ENCODE measurements around the gene ANKRD37. TPM values are rescaled to one million over a fixed set of nuclear protein-coding genes. Genes with fewer than 3 reads are reported as not detected.

The ANKRD37 gene
- total and polyA plus RNA-seq, 8 donors = 5.2 to 25.3 (median 14.9) TPM

DNA sequence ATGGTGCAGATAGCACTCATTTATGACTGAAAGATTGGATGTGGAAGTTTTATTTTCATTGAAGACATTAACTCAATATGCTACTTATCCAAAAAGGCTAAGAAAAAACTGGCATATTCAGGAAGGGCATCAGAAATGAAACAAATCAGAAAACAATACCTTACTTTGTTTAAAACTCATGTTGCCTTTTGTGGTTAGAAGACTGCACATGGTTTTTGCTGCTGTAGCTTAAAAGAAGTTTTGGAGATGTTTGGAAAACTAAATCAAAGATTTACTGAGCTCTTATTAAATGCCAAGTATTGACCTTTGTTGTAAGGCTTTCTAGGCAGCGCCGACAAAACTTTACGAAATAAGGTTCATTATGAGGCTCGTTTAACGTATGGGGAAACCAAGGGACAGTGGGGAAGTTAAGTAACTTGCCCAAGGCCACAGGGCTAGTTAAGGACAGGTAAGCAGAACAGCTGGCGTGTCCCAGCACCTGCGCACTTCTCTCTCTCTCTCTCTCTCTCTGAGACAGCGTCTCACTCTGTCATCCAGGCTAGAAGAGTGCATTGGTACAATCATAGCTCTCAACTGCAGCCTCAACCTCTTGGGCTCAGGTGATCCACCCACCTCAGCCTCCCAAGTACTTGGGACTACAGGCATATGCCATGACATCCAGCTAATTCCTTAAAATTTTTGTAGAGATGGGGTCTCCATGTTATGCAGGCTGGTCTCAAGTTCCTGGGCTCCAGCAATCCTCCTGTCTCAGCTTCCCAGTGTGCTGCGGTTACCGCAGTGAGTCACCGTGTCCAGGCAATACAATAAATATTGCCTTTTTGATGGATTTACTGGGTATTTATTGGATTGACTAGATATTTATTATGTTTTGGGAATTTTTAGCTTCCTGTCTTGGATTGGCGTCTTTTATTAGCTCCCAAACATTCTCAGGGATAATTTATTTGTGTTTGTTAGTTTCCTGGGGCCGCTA, 17.0 kb upstream of the ANKRD37 start:
- Histone ChIP-seq H3K27me3 (peaks cover 0 to 4% of the 10 kb centered on the region in 2 donors), H3K36me3 (peaks cover 0 to 11% of the 10 kb centered on the region in 2 donors), H3K4me3 (no peak overlapping the region), H3K9me3 (no peaks in the 10 kb centered on the region), H3K27ac (no peak overlapping the region), H3K4me1 (peaks cover 0 to 11% of the 10 kb centered on the region in 2 donors)
- TF ChIP-seq, protein P1, sequence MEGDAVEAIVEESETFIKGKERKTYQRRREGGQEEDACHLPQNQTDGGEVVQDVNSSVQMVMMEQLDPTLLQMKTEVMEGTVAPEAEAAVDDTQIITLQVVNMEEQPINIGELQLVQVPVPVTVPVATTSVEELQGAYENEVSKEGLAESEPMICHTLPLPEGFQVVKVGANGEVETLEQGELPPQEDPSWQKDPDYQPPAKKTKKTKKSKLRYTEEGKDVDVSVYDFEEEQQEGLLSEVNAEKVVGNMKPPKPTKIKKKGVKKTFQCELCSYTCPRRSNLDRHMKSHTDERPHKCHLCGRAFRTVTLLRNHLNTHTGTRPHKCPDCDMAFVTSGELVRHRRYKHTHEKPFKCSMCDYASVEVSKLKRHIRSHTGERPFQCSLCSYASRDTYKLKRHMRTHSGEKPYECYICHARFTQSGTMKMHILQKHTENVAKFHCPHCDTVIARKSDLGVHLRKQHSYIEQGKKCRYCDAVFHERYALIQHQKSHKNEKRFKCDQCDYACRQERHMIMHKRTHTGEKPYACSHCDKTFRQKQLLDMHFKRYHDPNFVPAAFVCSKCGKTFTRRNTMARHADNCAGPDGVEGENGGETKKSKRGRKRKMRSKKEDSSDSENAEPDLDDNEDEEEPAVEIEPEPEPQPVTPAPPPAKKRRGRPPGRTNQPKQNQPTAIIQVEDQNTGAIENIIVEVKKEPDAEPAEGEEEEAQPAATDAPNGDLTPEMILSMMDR (IDR thresholded peaks at IDR 0.05) = no peak
- no peak for DNase-seq
- ATAC-seq = no peak
- intact Hi-C loops (cut with DNase I) = no loop called here

DNA sequence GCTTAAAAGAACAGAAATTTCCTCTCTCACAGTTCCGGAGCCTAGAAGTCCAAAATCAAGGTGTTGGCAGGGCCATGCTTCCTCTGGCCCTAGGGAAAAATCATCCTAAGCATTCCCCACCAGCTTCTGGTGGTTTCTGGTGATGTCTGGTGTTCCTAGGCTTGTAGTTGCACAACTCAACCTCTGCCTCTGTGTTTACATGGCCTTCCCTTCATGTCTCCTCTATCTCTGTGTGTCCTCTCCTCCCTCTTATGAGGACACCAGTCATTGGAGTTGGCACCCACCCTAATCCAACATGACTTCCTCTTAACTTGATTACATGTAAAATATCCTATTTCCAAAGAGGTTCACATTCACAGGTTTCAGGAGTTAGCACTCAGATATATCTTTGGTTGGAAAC, 16.3 kb upstream of the ANKRD37 start:
- TF ChIP-seq, protein P1 (IDR thresholded peaks at IDR 0.05) = no peak
- no peak for ATAC-seq
- Histone ChIP-seq H3K9me3 (no peaks in the 10 kb centered on the region), H3K27me3 (peaks cover 0 to 11% of the 10 kb centered on the region in 2 donors), H3K4me3 (no peak overlapping the region), H3K27ac (no peak overlapping the region), H3K4me1 (peaks cover 0 to 11% of the 10 kb centered on the region in 2 donors), H3K36me3 (peaks cover 0 to 11% of the 10 kb centered on the region in 2 donors)
- intact Hi-C loops (cut with DNase I) = no loop called here
- DNase-seq = no peak

DNA sequence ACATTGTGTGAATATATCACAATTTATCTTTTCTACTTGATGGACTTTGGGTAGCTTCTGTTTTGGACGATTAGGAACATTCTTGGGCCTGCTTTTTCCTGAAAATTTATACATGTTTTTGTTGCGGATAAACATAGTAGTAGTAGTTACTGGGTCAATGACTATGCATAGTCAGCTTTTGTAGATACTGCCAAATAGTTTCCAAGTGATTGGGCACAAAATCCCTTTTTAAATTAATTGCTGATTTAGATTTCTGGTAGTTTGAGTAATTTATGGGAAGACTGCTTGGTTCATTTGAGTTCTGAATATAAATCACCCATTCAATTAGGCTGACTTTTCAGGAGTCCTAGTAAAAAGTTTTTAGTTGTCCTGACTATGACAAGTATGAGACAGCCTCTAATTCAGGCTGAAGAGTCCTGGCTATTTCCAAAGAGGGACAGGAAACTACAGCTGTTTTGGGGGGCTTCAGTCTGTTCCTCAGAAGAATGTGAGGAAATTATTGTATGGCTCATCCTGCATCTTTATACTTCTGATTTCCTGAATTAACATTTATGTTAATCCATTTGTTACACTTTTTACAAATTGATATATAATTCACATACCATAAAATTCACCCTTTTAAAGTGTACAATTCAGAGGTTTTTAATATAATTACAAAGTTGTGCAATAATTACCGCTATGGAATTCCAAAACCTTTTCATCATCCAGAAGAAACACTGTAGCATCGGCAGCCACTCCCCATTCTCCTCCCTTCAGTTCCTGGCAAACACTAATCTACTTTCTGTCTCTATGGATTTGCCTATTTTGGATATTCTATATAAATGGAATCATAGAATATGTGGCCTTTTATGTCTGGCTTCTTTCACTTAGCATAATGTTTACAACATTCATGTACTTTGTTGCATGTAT, 15.1 kb upstream of the ANKRD37 start:
- H3K27ac ChIP-seq = no peak overlapping the region
- H3K36me3 ChIP-seq = peaks cover 0 to 11% of the 10 kb centered on the region in 2 donors
- TF ChIP-seq, protein P1 (IDR thresholded peaks at IDR 0.05) = no peak
- H3K4me3 ChIP-seq = no peak overlapping the region
- no peaks in the 10 kb centered on the region for H3K9me3 ChIP-seq
- H3K27me3 ChIP-seq = peaks cover 0 to 14% of the 10 kb centered on the region in 2 donors
- intact Hi-C loops (cut with DNase I) = no loop called here
- H3K4me1 ChIP-seq = peaks cover 0 to 11% of the 10 kb centered on the region in 2 donors
- ATAC-seq (peak; percentile 6), DNase-seq (no peak)

DNA sequence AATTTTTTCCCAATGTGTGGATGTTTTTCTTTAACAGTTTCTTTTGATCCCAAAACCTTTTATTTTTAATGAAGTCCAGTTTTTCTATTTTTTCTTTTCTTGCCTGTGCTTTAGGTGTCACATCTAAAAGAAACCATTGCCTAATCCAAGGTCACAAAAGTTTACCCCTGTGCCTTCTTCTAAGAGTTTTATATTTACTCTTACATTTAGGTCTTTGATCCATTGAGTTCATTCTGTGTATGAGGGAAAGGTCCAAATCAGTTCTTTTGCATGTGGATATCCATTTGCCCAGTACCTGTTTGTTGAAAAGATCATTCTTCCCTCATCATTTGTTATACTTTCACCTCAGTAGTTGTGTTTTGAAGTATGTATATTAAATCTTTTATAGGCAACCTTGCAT, 13.9 kb upstream of the ANKRD37 start:
- no peak overlapping the region for H3K4me3 ChIP-seq
- DNase-seq (no peak), ATAC-seq (no peak)
- H3K9me3 ChIP-seq = no peaks in the 10 kb centered on the region
- TF ChIP-seq, protein P1 (IDR thresholded peaks at IDR 0.05) = no peak
- H3K27ac ChIP-seq = no peak overlapping the region
- H3K27me3 ChIP-seq = peaks cover 0 to 14% of the 10 kb centered on the region in 2 donors
- H3K4me1 ChIP-seq = peaks cover 0 to 11% of the 10 kb centered on the region in 2 donors
- peaks cover 0 to 6% of the 10 kb centered on the region in 2 donors for H3K36me3 ChIP-seq
- intact Hi-C loops (cut with DNase I) = no loop called here
